Muscle layer of duodenum (tissue), 2 donors: ENCODE measurements around the gene DOK1.

Source experiments
- H3K27ac ChIP-seq: one replicate; pipeline ENCODE4 v1.7.0; 2013; ENCODE audit warnings: mild to moderate bottlenecking, low read length
- H3K27me3 ChIP-seq: one replicate; pipeline ENCODE4 v1.7.0; 2013; ENCODE audit warnings: low read depth, mild to moderate bottlenecking, control low read depth, low read length
- H3K36me3 ChIP-seq, 2 donors: one replicate each; pipeline ENCODE4 v1.7.0; 2013; ENCODE audit warnings: low read length in 2 of 2, control low read depth in 1 of 2, mild to moderate bottlenecking in 1 of 2; ENCODE audit not compliant: insufficient read depth in 2 of 2, control insufficient read depth in 1 of 2
- H3K4me1 ChIP-seq, 2 donors: one replicate each; pipeline ENCODE4 v1.7.0; 2013; ENCODE audit warnings: low read length in 2 of 2, mild to moderate bottlenecking in 2 of 2, control low read depth in 1 of 2, moderate library complexity in 1 of 2; ENCODE audit not compliant: insufficient read depth in 2 of 2, control insufficient read depth in 1 of 2
- H3K4me3 ChIP-seq, 2 donors: one replicate each; pipeline ENCODE4 v1.7.0; 2013; ENCODE audit warnings: low read length in 2 of 2, low read depth in 1 of 2, mild to moderate bottlenecking in 1 of 2
- H3K9me3 ChIP-seq, 2 donors: one replicate each; pipeline ENCODE4 v1.7.0; 2013; ENCODE audit warnings: low read length in 2 of 2, control low read depth in 1 of 2, mild to moderate bottlenecking in 1 of 2; ENCODE audit not compliant: control insufficient read depth in 1 of 2
- donor health status: healthy.

DOK1 gene

GRCh38 chr2:74562126-74562775, 7.7 kb downstream of the DOK1 start:
- H3K27me3 ChIP-seq: no peaks in the 10 kb centered on the region
- H3K4me1 ChIP-seq: no peaks in the 10 kb centered on the region
- H3K36me3 ChIP-seq: no peaks in the 10 kb centered on the region
- no peak overlapping the region for H3K4me3 ChIP-seq
- H3K9me3 ChIP-seq: no peaks in the 10 kb centered on the region
- no peak overlapping the region for H3K27ac ChIP-seq

- H3K9me3 ChIP-seq: no peaks in the 10 kb centered on the region
- H3K36me3 ChIP-seq: no peaks in the 10 kb centered on the region
- H3K4me1 ChIP-seq: no peaks in the 10 kb centered on the region
- no peak overlapping the region for H3K27ac ChIP-seq
- no peaks in the 10 kb centered on the region for H3K27me3 ChIP-seq
- no peak overlapping the region for H3K4me3 ChIP-seq
Measured at GRCh38 chr2:74564222-74564621, 9.7 kb downstream of the DOK1 start.

- no peaks in the 10 kb centered on the region for H3K27me3 ChIP-seq
- no peak overlapping the region for H3K27ac ChIP-seq
- no peaks in the 10 kb centered on the region for H3K9me3 ChIP-seq
- no peak overlapping the region for H3K4me3 ChIP-seq
- H3K36me3 ChIP-seq: no peaks in the 10 kb centered on the region
- no peaks in the 10 kb centered on the region for H3K4me1 ChIP-seq
Measured at GRCh38 chr2:74566076-74566753, 11.7 kb downstream of the DOK1 start.

- Histone ChIP-seq H3K4me3 (no peak overlapping the region), H3K4me1 (no peaks in the 10 kb centered on the region), H3K36me3 (no peaks in the 10 kb centered on the region), H3K27me3 (no peaks in the 10 kb centered on the region), H3K27ac (no peak overlapping the region), H3K9me3 (no peaks in the 10 kb centered on the region)
Measured at GRCh38 chr2:74566754-74567085, 12.2 kb downstream of the DOK1 start.

GRCh38 chr2:74567881-74568280, 13.4 kb downstream of the DOK1 start:
- Histone ChIP-seq H3K9me3 (no peaks in the 10 kb centered on the region), H3K4me1 (no peaks in the 10 kb centered on the region), H3K36me3 (no peaks in the 10 kb centered on the region), H3K4me3 (no peak overlapping the region), H3K27me3 (no peaks in the 10 kb centered on the region), H3K27ac (no peak overlapping the region)

GRCh38 chr2:74569686-74570085, 15.2 kb downstream of the DOK1 start:
- H3K4me1 ChIP-seq: no peaks in the 10 kb centered on the region
- H3K27me3 ChIP-seq: no peaks in the 10 kb centered on the region
- no peak overlapping the region for H3K27ac ChIP-seq
- H3K4me3 ChIP-seq: no peak overlapping the region
- no peaks in the 10 kb centered on the region for H3K9me3 ChIP-seq
- H3K36me3 ChIP-seq: no peaks in the 10 kb centered on the region

GRCh38 chr2:74571058-74571457, 16.5 kb downstream of the DOK1 start:
- Histone ChIP-seq H3K9me3 (no peaks in the 10 kb centered on the region), H3K27me3 (no peaks in the 10 kb centered on the region), H3K4me1 (no peaks in the 10 kb centered on the region), H3K36me3 (no peaks in the 10 kb centered on the region), H3K4me3 (no peak overlapping the region), H3K27ac (no peak overlapping the region)

- H3K4me3 ChIP-seq: no peak overlapping the region
- H3K4me1 ChIP-seq: peaks cover 0 to 7% of the 10 kb centered on the region in 2 donors
- no peaks in the 10 kb centered on the region for H3K36me3 ChIP-seq
- no peak overlapping the region for H3K27ac ChIP-seq
- H3K9me3 ChIP-seq: no peaks in the 10 kb centered on the region
- H3K27me3 ChIP-seq: no peaks in the 10 kb centered on the region
Measured at GRCh38 chr2:74572178-74572925, 17.8 kb downstream of the DOK1 start.

- Histone ChIP-seq H3K36me3 (no peaks in the 10 kb centered on the region), H3K27me3 (no peaks in the 10 kb centered on the region), H3K4me1 (peaks cover 0 to 7% of the 10 kb centered on the region in 2 donors), H3K4me3 (no peak overlapping the region), H3K27ac (no peak overlapping the region), H3K9me3 (no peaks in the 10 kb centered on the region)
Measured at GRCh38 chr2:74573747-74574562, 19.4 kb downstream of the DOK1 start.

- Histone ChIP-seq H3K9me3 (no peaks in the 10 kb centered on the region), H3K36me3 (no peaks in the 10 kb centered on the region), H3K27me3 (no peaks in the 10 kb centered on the region), H3K4me1 (peaks cover 0 to 7% of the 10 kb centered on the region in 2 donors), H3K27ac (no peak overlapping the region), H3K4me3 (no peak overlapping the region)
Measured at GRCh38 chr2:74575320-74575719, 20.8 kb downstream of the DOK1 start.

GRCh38 chr2:74576211-74576862, 21.8 kb downstream of the DOK1 start:
- Histone ChIP-seq H3K27ac (peak overlapping the region; percentile 47), H3K4me1 (peaks cover 0 to 7% of the 10 kb centered on the region in 2 donors)

More at GRCh38 chr2:74576211-74576862, 21.8 kb downstream of the DOK1 start:
- no peak overlapping the region for H3K4me3 ChIP-seq
- H3K27me3 ChIP-seq: no peaks in the 10 kb centered on the region
- H3K36me3 ChIP-seq: no peaks in the 10 kb centered on the region
- H3K9me3 ChIP-seq: no peaks in the 10 kb centered on the region
